ENCODE results near the gene GSAP.
"Not testable (repeated sequence)": the region's sequence is repeated elsewhere in the genome, so short reads cannot be mapped to it uniquely, and the experiment has no call there.

Gene GSAP

GRCh38 chr7:77415823-77416620 lies at the start of gene GSAP:
Gene GSAP (minus strand): TSS chr7:77416349. CDS start chr7:77416321, 28 bp downstream.
- DNase-seq, result peak; percentile 74

GRCh38 chr7:77465256-77465655 lies 49.1 kb upstream of the GSAP start:
- no peak for DNase-seq

- DNase-seq, result no peak
Measured at GRCh38 chr7:77464589-77464988, 48.4 kb upstream of the GSAP start.

- DNase-seq, result not testable (repeated sequence)
Measured at GRCh38 chr7:77463632-77464031, 47.5 kb upstream of the GSAP start.

- DNase-seq, result no peak
Measured at GRCh38 chr7:77461842-77462241, 45.7 kb upstream of the GSAP start.

- no peak for DNase-seq
Measured at GRCh38 chr7:77461246-77461645, 45.1 kb upstream of the GSAP start.

- no peak for DNase-seq
Measured at GRCh38 chr7:77460057-77460486, 43.9 kb upstream of the GSAP start.

- DNase-seq, result no peak
Measured at GRCh38 chr7:77459311-77459726, 43.2 kb upstream of the GSAP start.

GRCh38 chr7:77458786-77459185 lies 42.6 kb upstream of the GSAP start:
- no peak for DNase-seq

GRCh38 chr7:77457779-77458178 lies 41.6 kb upstream of the GSAP start:
- peak; percentile 10 for DNase-seq

- no peak for DNase-seq
Measured at GRCh38 chr7:77456696-77457095, 40.5 kb upstream of the GSAP start.

GRCh38 chr7:77455321-77455720 lies 39.2 kb upstream of the GSAP start:
- DNase-seq, result no peak

- no peak for DNase-seq
Measured at GRCh38 chr7:77454802-77455201, 38.7 kb upstream of the GSAP start.

GRCh38 chr7:77453531-77453930 lies 37.4 kb upstream of the GSAP start:
- DNase-seq, result no peak

- DNase-seq, result not testable (repeated sequence)
Measured at GRCh38 chr7:77451950-77452349, 35.8 kb upstream of the GSAP start.

GRCh38 chr7:77450613-77451012 lies 34.5 kb upstream of the GSAP start:
- no peak for DNase-seq

GRCh38 chr7:77450054-77450453 lies 33.9 kb upstream of the GSAP start:
- no peak for DNase-seq

GRCh38 chr7:77447616-77448015 lies 31.5 kb upstream of the GSAP start:
- no peak for DNase-seq

GRCh38 chr7:77444123-77444522 lies 28.0 kb upstream of the GSAP start:
- no peak for DNase-seq

GRCh38 chr7:77443042-77443441 lies 26.9 kb upstream of the GSAP start:
- DNase-seq, result no peak

GRCh38 chr7:77442636-77443035 lies 26.5 kb upstream of the GSAP start:
- no peak for DNase-seq

- DNase-seq, result no peak
Measured at GRCh38 chr7:77441046-77441445, 24.9 kb upstream of the GSAP start.

GRCh38 chr7:77439572-77439971 lies 23.4 kb upstream of the GSAP start:
- peak; percentile 64 for DNase-seq

- no peak for DNase-seq
Measured at GRCh38 chr7:77438131-77438530, 22.0 kb upstream of the GSAP start.
